ENCODE measurements around the gene XKR3. TPM values are rescaled to one million over a fixed set of nuclear protein-coding genes. Genes with fewer than 3 reads are reported as not detected.
"Not testable (repeated sequence)": the region's sequence is repeated elsewhere in the genome, so short reads cannot be mapped to it uniquely, and the experiment has no call there.

Gene XKR3
- total RNA-seq, 1 donor from 2014 or later, result not detected

- DNase-seq (ENCODE audit: low read depth in 2 of 2), result not testable (repeated sequence)
Observed at GRCh38 chr22:16748160-16748929, 76.9 kb downstream of the XKR3 start.

GRCh38 chr22:16747266-16748159, 77.7 kb downstream of the XKR3 start:
- not testable (repeated sequence) for DNase-seq (ENCODE audit: low read depth in 2 of 2)

- not testable (repeated sequence) for DNase-seq (ENCODE audit: low read depth in 2 of 2)
Observed at GRCh38 chr22:16734271-16734670, 90.9 kb downstream of the XKR3 start.

Other genes with a start within 250 kb of the XKR3 start
- gene CCT8L2, start 232.6 kb downstream of the XKR3 start, total RNA-seq, result not detected in 2 replicates
- gene GAB4, start 182.8 kb upstream of the XKR3 start, total RNA-seq, result not detected in 2 replicates

Data from dermis microvascular lymphatic vessel endothelial cell (primary cell).